Colonic mucosa (tissue), 4 donors: ENCODE measurements around the gene PLD1. TPM values are rescaled to one million over a fixed set of nuclear protein-coding genes. Genes with fewer than 3 reads are reported as not detected.

ENCODE experiments used
- DNase-seq: peaks from one replicate; pipeline ENCODE4 v3.0.0-alpha.2; 2020
- H3K27ac ChIP-seq: fragments of 200-600 bp; one replicate; pipeline ENCODE4 v1.8.0; 2021
- H3K27me3 ChIP-seq: fragments of 200-600 bp; one replicate; pipeline ENCODE4 v1.8.0; 2021
- H3K36me3 ChIP-seq: fragments of 200-600 bp; one replicate; pipeline ENCODE4 v1.8.0; 2021
- H3K4me1 ChIP-seq: fragments of 200-600 bp; one replicate; pipeline ENCODE4 v1.8.0; 2021; ENCODE audit warnings: mild to moderate bottlenecking
- H3K4me3 ChIP-seq: fragments of 200-600 bp; one replicate; pipeline ENCODE4 v1.8.0; 2021
- H3K9ac ChIP-seq, 2 donors: one replicate each; pipeline ENCODE4 v1.7.0; 2013; ENCODE audit warnings: control low read depth in 2 of 2, low read depth in 2 of 2, low read length in 2 of 2
- H3K9me3 ChIP-seq: fragments of 200-600 bp; one replicate; pipeline ENCODE4 v1.8.0; 2021
- CTCF ChIP-seq: fragments of 200-600 bp; IDR thresholded peaks from one replicate; pipeline ENCODE4 v1.8.0; 2022; ENCODE audit warnings: antibody characterized with exemption, mild to moderate bottlenecking
- intact Hi-C: fragments of 100-400 bp; cut with DNase I; formaldehyde crosslinking; loops from one replicate; pipeline ENCODE4 v1.14.1; 2022
- total RNA-seq, 2 donors: library from RNA; stranded (reverse); fragmentation: NEBNext Ultra II Directional in 1 of 2; extraction: Animal tissue kit (Norgen Biotek cat#: 25700) in 1 of 2; gene quantifications; one replicate each; pipeline ENCODE4 v1.2.1, GENCODE V29; 2021
- donor health status: healthy.
- donor health status: DM: no; HTN: no; CAD: no.
- donor health status: DM: no; HTN: no; CAD: no.

PLD1 gene
- total RNA-seq, 2 donors from 2014 or later: 49.6 to 81.3 TPM

GRCh38 chr3:171592786-171593185 lies 217.5 kb downstream of the PLD1 start:
- Histone ChIP-seq H3K27ac (no peak overlapping the region), H3K9me3 (no peaks in the 10 kb centered on the region), H3K36me3 (no peaks in the 10 kb centered on the region), H3K4me3 (no peak overlapping the region), H3K27me3 (no peaks in the 10 kb centered on the region), H3K4me1 (no peaks in the 10 kb centered on the region), H3K9ac (no peak overlapping the region)
- TF ChIP-seq CTCF: no peak
- intact Hi-C loops: no loop called here
- no peak for DNase-seq

DNA sequence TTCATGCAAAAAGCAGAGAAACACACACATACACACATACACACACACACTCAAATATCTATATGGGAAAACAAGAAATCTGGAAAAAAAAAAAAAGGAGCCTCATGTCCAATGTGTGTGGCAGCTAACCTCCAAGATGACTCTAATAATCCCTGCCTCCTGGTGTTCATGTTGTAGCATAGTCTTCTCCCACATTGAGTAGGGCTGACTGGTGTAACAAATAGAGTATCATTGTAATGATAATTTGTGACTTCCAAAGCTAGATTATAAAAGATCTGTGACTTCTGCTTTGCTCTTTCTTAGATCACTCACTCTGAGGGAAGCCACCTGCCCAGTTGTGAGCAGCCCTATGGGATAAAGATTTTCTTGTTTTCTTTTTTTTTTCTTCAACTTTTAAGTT lies 219.2 kb downstream of the PLD1 start:
- TF ChIP-seq CTCF: no peak
- intact Hi-C loops: no loop called here

DNA sequence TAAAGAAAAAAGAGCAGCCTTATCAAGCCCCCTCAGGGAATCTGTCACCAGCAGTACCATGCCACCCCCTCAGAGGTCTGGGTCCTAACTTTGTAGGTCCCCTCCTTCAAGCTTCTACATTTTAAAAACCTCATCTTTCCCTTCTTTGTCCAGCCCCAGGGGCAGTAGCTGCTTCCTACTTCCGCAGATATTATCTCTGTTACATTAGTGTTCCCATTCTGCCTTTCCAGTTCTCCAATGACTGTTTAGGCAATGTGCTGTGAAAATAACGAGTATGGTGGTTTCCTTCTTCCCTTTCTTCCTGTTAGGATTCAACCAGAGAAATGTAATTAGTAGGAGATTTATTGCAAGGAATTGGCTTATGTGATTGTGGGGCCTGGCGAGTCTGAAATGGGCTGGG lies 224.0 kb downstream of the PLD1 start:
- intact Hi-C loops: no loop called here
- no peak for DNase-seq
- no peaks in the 10 kb centered on the region for H3K36me3 ChIP-seq
- no peak overlapping the region for H3K9ac ChIP-seq
- H3K4me3 ChIP-seq: no peak overlapping the region
- no peaks in the 10 kb centered on the region for H3K9me3 ChIP-seq
- TF ChIP-seq CTCF: no peak
- no peak overlapping the region for H3K27ac ChIP-seq
- H3K27me3 ChIP-seq: no peaks in the 10 kb centered on the region
- no peaks in the 10 kb centered on the region for H3K4me1 ChIP-seq

More for the DNA sequence above, 219.2 kb downstream of the PLD1 start:
- Histone ChIP-seq H3K4me3 (no peak overlapping the region), H3K9me3 (no peaks in the 10 kb centered on the region), H3K9ac (no peak overlapping the region), H3K36me3 (no peaks in the 10 kb centered on the region), H3K27me3 (no peaks in the 10 kb centered on the region), H3K4me1 (no peaks in the 10 kb centered on the region), H3K27ac (no peak overlapping the region)
- no peak for DNase-seq

GRCh38 chr3:171585039-171585438 lies 225.2 kb downstream of the PLD1 start:
- Histone ChIP-seq H3K4me3 (no peak overlapping the region), H3K36me3 (no peaks in the 10 kb centered on the region), H3K9me3 (no peaks in the 10 kb centered on the region), H3K27ac (no peak overlapping the region), H3K9ac (no peak overlapping the region), H3K27me3 (no peaks in the 10 kb centered on the region), H3K4me1 (no peaks in the 10 kb centered on the region)
- no peak for DNase-seq
- intact Hi-C loops: no loop called here
- TF ChIP-seq CTCF: no peak

DNA sequence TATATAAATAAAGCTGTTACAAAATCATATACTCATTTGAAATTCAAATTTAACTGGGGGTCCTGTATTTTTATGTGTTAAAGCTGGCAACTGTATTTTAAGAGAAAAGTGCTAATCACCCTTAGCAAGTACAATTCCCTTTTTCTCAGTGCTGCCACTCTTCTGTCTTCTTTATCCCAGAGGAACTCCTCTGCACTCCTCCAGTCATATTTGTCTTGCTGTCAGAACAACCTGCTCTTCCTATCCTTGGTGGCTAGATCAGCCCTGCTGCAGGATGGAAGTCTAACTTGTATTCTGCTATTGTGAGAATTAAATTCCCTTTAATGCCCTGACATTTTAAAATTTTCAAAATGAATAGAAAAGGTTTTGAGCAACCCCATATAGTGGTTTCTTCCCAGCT lies 226.2 kb downstream of the PLD1 start:
- DNase-seq: no peak
- Histone ChIP-seq H3K27ac (no peak overlapping the region), H3K4me1 (no peaks in the 10 kb centered on the region), H3K27me3 (no peaks in the 10 kb centered on the region), H3K4me3 (no peak overlapping the region), H3K9ac (no peak overlapping the region), H3K36me3 (no peaks in the 10 kb centered on the region), H3K9me3 (no peaks in the 10 kb centered on the region)
- TF ChIP-seq CTCF: no peak
- intact Hi-C loops: no loop called here
